ENCODE measurements around the gene GPC2. TPM values are rescaled to one million over a fixed set of nuclear protein-coding genes. Genes with fewer than 3 reads are reported as not detected.

Gene GPC2
- total RNA-seq, 1 donor from 2014 or later = 1.3 TPM

GRCh38 chr7:100154651-100155491, 22.3 kb downstream of the GPC2 start:
- FAIRE-seq = no peak

GRCh38 chr7:100153708-100154535, 23.3 kb downstream of the GPC2 start:
- FAIRE-seq (no peak), DNase-seq (ENCODE audit: low read depth) (no peak)
- Histone ChIP-seq H3K27me3 (ENCODE audit: control insufficient read depth, insufficient read depth, low read length) (no peaks in the 10 kb centered on the region), H3K36me3 (ENCODE audit: control insufficient read depth, insufficient read depth, low read length) (peaks cover 27% of the 10 kb centered on the region), H3K4me3 (ENCODE audit: low read depth, low read length) (no peak overlapping the region)
- no peak for TF ChIP-seq CTCF (IDR thresholded peaks at IDR 0.05; ENCODE audit: insufficient read depth, low read length, severe bottlenecking)

More at GRCh38 chr7:100154651-100155491, 22.3 kb downstream of the GPC2 start:
- no peak for TF ChIP-seq CTCF (IDR thresholded peaks at IDR 0.05; ENCODE audit: insufficient read depth, low read length, severe bottlenecking)
- DNase-seq (ENCODE audit: low read depth) = no peak
- peaks cover 27% of the 10 kb centered on the region for H3K36me3 ChIP-seq (ENCODE audit: control insufficient read depth, insufficient read depth, low read length)
- no peak overlapping the region for H3K4me3 ChIP-seq (ENCODE audit: low read depth, low read length)
- no peaks in the 10 kb centered on the region for H3K27me3 ChIP-seq (ENCODE audit: control insufficient read depth, insufficient read depth, low read length)

- FAIRE-seq (no peak), DNase-seq (ENCODE audit: low read depth) (no peak)
- Histone ChIP-seq H3K27me3 (ENCODE audit: control insufficient read depth, insufficient read depth, low read length) (no peaks in the 10 kb centered on the region), H3K36me3 (ENCODE audit: control insufficient read depth, insufficient read depth, low read length) (peaks cover 27% of the 10 kb centered on the region), H3K4me3 (ENCODE audit: low read depth, low read length) (no peak overlapping the region)
- no peak for TF ChIP-seq CTCF (IDR thresholded peaks at IDR 0.05; ENCODE audit: insufficient read depth, low read length, severe bottlenecking)
Measured at GRCh38 chr7:100152937-100153666, 24.1 kb downstream of the GPC2 start.

GRCh38 chr7:100152404-100152803, 24.8 kb downstream of the GPC2 start:
- H3K27me3 ChIP-seq (ENCODE audit: control insufficient read depth, insufficient read depth, low read length) = no peaks in the 10 kb centered on the region
- no peak for TF ChIP-seq CTCF (IDR thresholded peaks at IDR 0.05; ENCODE audit: insufficient read depth, low read length, severe bottlenecking)
- H3K36me3 ChIP-seq (ENCODE audit: control insufficient read depth, insufficient read depth, low read length) = peaks cover 27% of the 10 kb centered on the region
- FAIRE-seq (no peak), DNase-seq (ENCODE audit: low read depth) (no peak)
- H3K4me3 ChIP-seq (ENCODE audit: low read depth, low read length) = no peak overlapping the region

- no peak for TF ChIP-seq CTCF (IDR thresholded peaks at IDR 0.05; ENCODE audit: insufficient read depth, low read length, severe bottlenecking)
Measured at GRCh38 chr7:100148559-100149328, 28.4 kb downstream of the GPC2 start, which contains the start of gene LAMTOR4. TSS of gene LAMTOR4 (plus strand) at chr7:100148918. CDS start at chr7:100148973, 55 bp downstream.

More at GRCh38 chr7:100148559-100149328, 28.4 kb downstream of the GPC2 start, which contains the start of gene LAMTOR4:
- Histone ChIP-seq H3K27me3 (ENCODE audit: control insufficient read depth, insufficient read depth, low read length) (no peaks in the 10 kb centered on the region), H3K36me3 (ENCODE audit: control insufficient read depth, insufficient read depth, low read length) (peaks cover 8% of the 10 kb centered on the region), H3K4me3 (ENCODE audit: low read depth, low read length) (peak within 1 kb of the TSS; percentile 79)
- FAIRE-seq = no peak
- DNase-seq (ENCODE audit: low read depth) = peak; percentile 98

All from bronchial epithelial cell (primary cell).